Activated T-cell treated with anti-CD3 and anti-CD28 coated beads, Interleukin-2, amount 50 U/mL, for 48 hours (primary cell): ENCODE results near the gene CPT1C.

Source experiments
- DNase-seq, 2 experiments: peaks; one replicate each; pipeline ENCODE4 v3.0.0-alpha.2; 2020

Gene CPT1C

GRCh38 chr19:49690656-49691242 lies at the start of gene CPT1C:
Gene CPT1C (plus strand): TSS chr19:49691116. CDS start chr19:49692253, 1,137 bp downstream.
- DNase-seq, result peak; percentile 78 to 80

DNA sequence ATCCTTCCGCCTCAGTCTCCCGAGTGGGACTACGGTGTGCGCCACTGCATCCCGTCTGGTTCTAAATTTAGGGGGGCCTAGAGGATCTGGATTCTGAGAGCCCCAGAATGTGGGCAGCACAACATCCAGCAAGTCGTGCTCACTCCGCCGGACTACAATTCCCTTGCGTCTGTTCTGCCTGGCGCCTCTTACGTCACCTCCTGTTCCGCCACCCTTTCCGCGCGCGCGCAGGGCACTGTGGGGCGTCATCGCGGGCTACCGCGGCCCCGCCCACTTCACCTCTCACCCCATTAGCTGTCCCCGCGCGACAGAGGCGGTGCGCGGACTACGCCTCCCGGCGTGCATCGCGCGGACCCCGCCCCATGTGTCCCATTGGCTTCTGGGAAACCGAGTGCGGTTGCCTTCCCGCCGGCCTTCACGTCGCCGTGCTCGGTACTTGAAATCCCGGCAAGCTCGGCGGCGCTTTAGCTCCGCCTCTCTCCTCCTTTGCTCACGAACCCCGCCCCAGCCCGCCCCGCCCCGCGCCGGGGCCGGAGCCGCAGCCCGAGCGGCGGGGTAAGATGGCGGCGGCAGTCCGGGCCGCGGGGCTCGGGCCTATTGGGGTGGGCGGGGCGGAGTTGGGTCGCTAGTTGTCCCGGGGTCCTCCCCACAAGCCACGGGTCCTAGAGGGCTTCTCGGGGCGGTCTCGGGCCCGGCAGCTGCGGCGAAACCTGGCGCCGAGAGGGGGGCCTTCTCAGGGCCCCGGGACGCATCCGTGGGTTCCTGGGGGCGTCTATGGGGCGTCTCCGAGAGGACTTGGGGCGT lies 49.0 kb upstream of the CPT1C start, which contains the start of gene SCAF1:
Gene SCAF1, plus strand, starts transcription at position 522 of the 804 bp plus-strand sequence. CDS start 2,818 bp downstream, outside the sequence.
- peak; percentile 99 for DNase-seq

DNA sequence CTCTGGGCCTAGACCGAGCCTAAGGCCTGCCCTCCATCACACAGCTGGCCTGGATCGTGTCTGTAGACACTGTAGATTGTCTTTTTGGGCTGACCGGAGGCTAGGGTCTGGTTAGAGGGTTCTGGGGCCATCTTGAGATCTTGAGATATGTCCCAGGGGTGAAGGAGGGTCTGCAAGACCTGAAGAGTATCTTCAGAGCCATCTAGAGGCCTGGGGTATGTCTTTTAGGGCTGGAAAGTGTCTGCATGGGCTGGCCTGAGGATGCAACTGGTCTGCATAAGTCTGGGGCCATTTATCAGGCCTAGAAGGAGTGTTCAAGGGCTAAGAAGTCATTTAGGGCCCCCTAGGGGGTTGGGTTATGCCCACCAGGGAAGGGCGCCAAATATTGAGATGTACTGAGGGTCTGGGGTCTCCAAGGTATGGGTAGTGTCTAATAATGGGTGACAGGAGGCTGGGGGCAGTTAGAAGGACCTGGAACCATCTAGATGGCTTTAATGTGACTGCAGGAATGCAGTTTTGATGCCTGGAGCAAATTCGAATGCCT lies 48.4 kb upstream of the CPT1C start:
- DNase-seq, result no peak

DNA sequence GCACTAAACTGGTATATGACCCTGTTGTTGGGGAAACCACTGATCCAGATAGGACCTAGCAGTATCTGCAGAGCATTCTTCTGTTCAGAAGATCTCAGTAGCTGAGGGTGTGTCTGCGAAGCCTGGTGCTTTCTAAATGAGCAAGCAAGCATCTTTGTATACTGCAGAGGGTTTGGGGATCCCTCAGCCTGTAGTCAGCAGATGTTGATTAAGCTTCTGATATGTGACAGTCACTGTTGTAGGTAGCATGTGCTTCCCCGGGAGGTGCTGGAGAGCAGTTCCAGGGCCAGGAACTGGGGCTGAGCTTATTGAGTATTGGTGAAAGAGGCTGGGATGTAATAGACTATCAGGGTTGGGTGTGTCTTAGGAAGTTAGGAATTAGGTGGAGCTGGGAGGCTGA lies 47.5 kb upstream of the CPT1C start:
- peak in 1 of 2 experiments; percentile 38 for DNase-seq

GRCh38 chr19:49645592-49645991 lies 45.3 kb upstream of the CPT1C start:
- DNase-seq, result no peak

- DNase-seq, result no peak
These were observed 44.9 kb upstream of the CPT1C start for GRCh38 chr19:49645995-49646394.

DNA sequence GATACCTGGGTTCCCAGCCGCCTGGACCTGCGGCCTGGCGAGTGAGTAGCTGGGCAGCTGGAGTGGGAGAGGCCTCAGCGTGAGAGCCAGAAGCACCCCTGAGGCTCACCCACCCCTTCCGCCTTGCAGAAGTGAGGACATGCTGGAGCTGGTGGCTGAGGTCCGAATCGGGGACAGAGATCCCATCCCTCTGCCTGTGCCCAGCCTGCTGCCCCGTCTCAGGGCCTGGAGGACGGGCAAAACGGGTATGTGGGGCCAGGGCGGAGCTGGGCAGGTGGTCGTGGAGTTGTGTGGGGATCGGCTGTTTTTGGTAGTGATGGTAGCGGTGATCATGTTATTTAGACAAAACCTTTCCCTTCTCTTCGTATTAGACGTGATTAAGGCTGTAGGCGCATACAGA lies 44.3 kb upstream of the CPT1C start:
- no peak for DNase-seq

- DNase-seq, result no peak
These were observed 39.7 kb upstream of the CPT1C start for GRCh38 chr19:49651029-49651819.

- no peak for DNase-seq
These were observed 38.9 kb upstream of the CPT1C start for GRCh38 chr19:49651820-49652550.

GRCh38 chr19:49652551-49653465 lies 38.1 kb upstream of the CPT1C start:
- DNase-seq, result no peak

- DNase-seq, result no peak
These were observed 37.5 kb upstream of the CPT1C start for GRCh38 chr19:49653466-49653806.

- DNase-seq, result no peak
These were observed 36.3 kb upstream of the CPT1C start for GRCh38 chr19:49654581-49654980.

GRCh38 chr19:49655570-49656455 lies 35.1 kb upstream of the CPT1C start:
- DNase-seq, result no peak

- no peak for DNase-seq
These were observed 34.3 kb upstream of the CPT1C start for GRCh38 chr19:49656456-49657109.

GRCh38 chr19:49657493-49658138 lies 33.3 kb upstream of the CPT1C start:
- no peak for DNase-seq

DNA sequence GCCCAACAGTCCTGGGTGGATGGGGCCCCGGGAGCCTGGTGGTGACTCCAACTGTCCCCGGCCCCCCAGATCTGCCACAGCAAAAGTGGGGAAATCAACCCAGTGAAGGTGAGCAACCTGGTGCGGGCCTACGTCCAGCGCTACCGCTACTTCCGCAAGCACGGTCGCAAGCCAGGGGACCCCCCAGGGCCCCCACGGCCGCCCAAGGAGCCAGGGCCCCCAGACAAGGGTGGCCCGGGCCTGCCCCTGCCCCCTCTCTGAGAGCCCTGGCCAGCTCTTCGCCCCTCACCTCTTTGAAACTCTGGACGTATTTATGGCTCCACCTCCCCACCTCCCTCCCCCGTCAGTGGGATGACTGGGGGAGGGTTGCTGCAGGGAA lies 32.8 kb upstream of the CPT1C start:
- no peak for DNase-seq

DNA sequence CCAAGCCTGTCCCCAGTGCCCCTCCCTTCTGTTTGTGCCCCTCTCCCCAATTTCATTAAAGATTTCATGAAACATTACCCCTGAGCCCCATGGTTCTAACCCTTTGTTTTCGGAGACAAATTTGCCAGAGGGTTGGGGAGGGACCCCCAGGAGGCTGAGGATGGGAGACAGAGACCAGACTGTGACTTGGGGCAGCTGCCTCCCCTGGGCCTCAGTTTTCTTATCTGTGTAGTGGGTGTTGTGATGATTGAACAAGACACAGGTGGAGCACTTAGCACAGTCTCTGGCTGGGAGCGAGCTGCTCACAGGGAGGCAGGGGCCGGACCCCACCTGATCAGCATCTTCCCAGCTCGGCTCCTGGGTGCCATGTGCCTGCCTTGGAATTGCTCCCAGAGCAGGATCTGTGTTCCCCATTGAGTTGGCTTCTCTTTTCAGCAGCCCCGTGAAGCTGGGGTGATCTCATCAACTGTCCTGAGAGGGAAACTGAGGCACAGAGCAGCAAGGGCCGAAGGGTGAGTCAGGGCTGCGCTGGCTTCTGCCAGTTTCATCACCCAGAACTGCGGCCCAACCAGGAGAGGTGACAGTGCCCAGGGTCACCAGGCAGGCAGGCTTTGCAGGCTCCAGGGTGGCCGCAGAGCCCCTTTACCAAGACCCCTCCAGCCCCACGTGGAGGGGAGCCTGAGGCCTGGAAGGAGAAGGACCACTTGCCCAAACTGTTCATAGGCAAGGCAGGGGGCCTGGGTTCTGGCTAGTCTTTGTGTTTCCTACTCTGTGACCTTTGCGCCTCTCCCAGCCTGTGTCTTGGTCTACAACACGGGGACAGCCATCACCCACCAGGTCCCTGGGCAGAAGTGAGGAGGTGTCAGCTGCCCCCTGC lies 32.1 kb upstream of the CPT1C start:
- DNase-seq, result no peak

- DNase-seq, result no peak
These were observed 30.5 kb upstream of the CPT1C start for GRCh38 chr19:49660338-49660961.
